OCI-LY3 (cell line): ENCODE data around the gene FAM156A.
"Not testable (repeated sequence)": the region's sequence is repeated elsewhere in the genome, so short reads cannot be mapped to it uniquely, and the experiment has no call there.

Experiments used
- H2AFZ ChIP-seq: fragments of 200-600, 300-600 bp; shearing (Covaris generic); 2 replicates; pipeline ENCODE4 v1.6.0; 2014; ENCODE audit warnings: antibody characterized with exemption, low read depth, low read length
- H3K27ac ChIP-seq: fragments of 200-600, 300-600 bp; sonication (generic); 2 replicates; pipeline ENCODE4 v1.5.1; 2014; ENCODE audit warnings: mild to moderate bottlenecking, low read length, moderate library complexity, mixed read lengths
- H3K27me3 ChIP-seq: fragments of 200-600, 300-600 bp; sonication (generic); 2 replicates; pipeline ENCODE4 v1.6.1; 2014; ENCODE audit warnings: low read depth, low read length, mixed read lengths
- H3K36me3 ChIP-seq: fragments of 200-600, 300-600 bp; sonication (generic); replicated peaks from 2 replicates; pipeline ENCODE3; 2014; ENCODE audit warnings: low read depth, low read length, mixed read lengths
- H3K4me1 ChIP-seq: fragments of 300-600, 200-600 bp; sonication (generic); 2 replicates; pipeline ENCODE4 v1.6.1; 2014; ENCODE audit warnings: low read length, mixed read lengths
- H3K4me2 ChIP-seq: fragments of 200-600, 300-600 bp; sonication (generic); 2 replicates; pipeline ENCODE4 v1.6.1; 2014; ENCODE audit warnings: low read length, mixed read lengths
- H3K4me3 ChIP-seq: fragments of 300-600, 200-600 bp; sonication (generic); 2 replicates; pipeline ENCODE4 v1.5.1; 2014; ENCODE audit warnings: antibody characterized with exemption, mild to moderate bottlenecking, low read length, moderate library complexity
- H3K79me2 ChIP-seq: fragments of 300-600, 200-600 bp; shearing (Covaris generic); 2 replicates; pipeline ENCODE4 v1.6.1; 2014; ENCODE audit warnings: mild to moderate bottlenecking, low read length, mixed read lengths
- H3K9ac ChIP-seq: fragments of 300-600, 200-600 bp; shearing (Covaris generic); 2 replicates; pipeline ENCODE4 v1.6.0; 2014; ENCODE audit warnings: mild to moderate bottlenecking, low read length, moderate library complexity
- H3K9me3 ChIP-seq: fragments of 200-600, 300-600 bp; shearing (Covaris generic); 2 replicates; pipeline ENCODE4 v1.6.1; 2014; ENCODE audit warnings: low read length, mixed read lengths; ENCODE audit not compliant: insufficient read depth
- H4K20me1 ChIP-seq: fragments of 200-600, 300-600 bp; sonication (generic); 2 replicates; pipeline ENCODE4 v1.6.1; 2016; ENCODE audit warnings: low read length, mixed read lengths; ENCODE audit not compliant: insufficient read depth
- EZH2phosphoT487 ChIP-seq: fragments of 200-600 bp; shearing (Covaris generic); IDR thresholded peaks from 2 replicates; pipeline ENCODE4 v1.6.1; 2018; ENCODE audit warnings: antibody characterized with exemption, mixed run types, low read depth
- TF ChIP-seq, protein P1 (sequence below): fragments of 200-600, 300-600 bp; sonication (generic); IDR thresholded peaks from 2 replicates; pipeline ENCODE4 v1.5.1; 2014; ENCODE audit warnings: antibody characterized with exemption, low read length, low read depth

The FAM156A gene

GRCh38 chrX:52995135-52995986, 37.0 kb upstream of the FAM156A start:
- Histone ChIP-seq H3K9ac (peak overlapping the region; percentile 92), H3K27me3 (no peaks in the 10 kb centered on the region), H3K79me2 (peaks cover 16% of the 10 kb centered on the region), H3K4me1 (peaks cover 14% of the 10 kb centered on the region), H3K4me3 (peak overlapping the region; percentile 94), H3K27ac (peak overlapping the region; percentile 82), H3K9me3 (no peaks in the 10 kb centered on the region), H2AFZ (peak overlapping the region; percentile 92), H3K36me3 (no peaks in the 10 kb centered on the region), H4K20me1 (no peaks in the 10 kb centered on the region), H3K4me2 (peak overlapping the region; percentile 99)
- TF ChIP-seq, protein P1, sequence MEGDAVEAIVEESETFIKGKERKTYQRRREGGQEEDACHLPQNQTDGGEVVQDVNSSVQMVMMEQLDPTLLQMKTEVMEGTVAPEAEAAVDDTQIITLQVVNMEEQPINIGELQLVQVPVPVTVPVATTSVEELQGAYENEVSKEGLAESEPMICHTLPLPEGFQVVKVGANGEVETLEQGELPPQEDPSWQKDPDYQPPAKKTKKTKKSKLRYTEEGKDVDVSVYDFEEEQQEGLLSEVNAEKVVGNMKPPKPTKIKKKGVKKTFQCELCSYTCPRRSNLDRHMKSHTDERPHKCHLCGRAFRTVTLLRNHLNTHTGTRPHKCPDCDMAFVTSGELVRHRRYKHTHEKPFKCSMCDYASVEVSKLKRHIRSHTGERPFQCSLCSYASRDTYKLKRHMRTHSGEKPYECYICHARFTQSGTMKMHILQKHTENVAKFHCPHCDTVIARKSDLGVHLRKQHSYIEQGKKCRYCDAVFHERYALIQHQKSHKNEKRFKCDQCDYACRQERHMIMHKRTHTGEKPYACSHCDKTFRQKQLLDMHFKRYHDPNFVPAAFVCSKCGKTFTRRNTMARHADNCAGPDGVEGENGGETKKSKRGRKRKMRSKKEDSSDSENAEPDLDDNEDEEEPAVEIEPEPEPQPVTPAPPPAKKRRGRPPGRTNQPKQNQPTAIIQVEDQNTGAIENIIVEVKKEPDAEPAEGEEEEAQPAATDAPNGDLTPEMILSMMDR = peak; percentile 50
- TF ChIP-seq EZH2phosphoT487 = no peak

- no peak overlapping the region for H3K9ac ChIP-seq
- H3K4me3 ChIP-seq = no peak overlapping the region
- no peak overlapping the region for H3K4me2 ChIP-seq
- H3K27ac ChIP-seq = no peak overlapping the region
- H2AFZ ChIP-seq = no peak overlapping the region
- H3K9me3 ChIP-seq = no peaks in the 10 kb centered on the region
- H4K20me1 ChIP-seq = no peaks in the 10 kb centered on the region
- TF ChIP-seq, protein P1 = no peak
- no peak for TF ChIP-seq EZH2phosphoT487
- no peaks in the 10 kb centered on the region for H3K27me3 ChIP-seq
- H3K79me2 ChIP-seq = peaks cover 16% of the 10 kb centered on the region
- H3K36me3 ChIP-seq = no peaks in the 10 kb centered on the region
- H3K4me1 ChIP-seq = peaks cover 9% of the 10 kb centered on the region
Measured at GRCh38 chrX:52990848-52991247, 32.5 kb upstream of the FAM156A start.

DNA sequence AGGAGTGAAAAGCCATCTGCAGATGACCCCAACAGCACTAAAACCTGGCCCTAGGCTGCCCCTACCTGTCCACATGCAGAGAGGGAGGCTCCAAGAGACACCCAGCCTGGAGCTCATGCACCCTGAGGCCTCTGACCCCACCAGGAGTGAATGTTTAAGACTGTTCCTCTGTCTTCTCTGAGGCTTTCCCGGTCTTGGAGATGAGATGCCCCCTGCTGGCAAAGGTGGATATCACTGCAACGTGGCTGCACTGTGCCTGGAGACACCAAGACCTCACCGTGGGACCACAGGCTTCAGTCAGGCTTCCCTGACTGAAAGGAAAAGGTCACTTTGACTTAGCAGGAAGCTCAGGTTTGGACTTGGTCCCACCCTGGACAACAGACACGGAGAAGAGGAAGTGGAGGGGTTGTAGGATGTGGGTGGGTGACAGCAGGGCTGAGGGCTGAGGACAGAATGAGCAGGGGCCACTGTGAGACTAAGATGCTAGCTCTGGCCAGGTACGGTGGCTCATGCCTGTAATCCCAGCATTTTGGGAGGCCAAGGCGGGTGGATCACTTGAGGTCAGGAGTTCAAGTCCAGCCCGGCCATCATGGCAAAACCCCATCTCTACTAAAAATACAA, 31.8 kb upstream of the FAM156A start:
- not testable (repeated sequence) for H3K27ac ChIP-seq, H3K9ac ChIP-seq, H3K36me3 ChIP-seq, H3K9me3 ChIP-seq, H4K20me1 ChIP-seq, H3K4me1 ChIP-seq, H3K27me3 ChIP-seq, H2AFZ ChIP-seq, H3K4me3 ChIP-seq
- peaks cover 16% of the 10 kb centered on the region for H3K79me2 ChIP-seq
- TF ChIP-seq, protein P1 = peak; percentile 49
- 0 out of 2 replicates have a peak overlapping the region, but pooled peaks have one; percentile 9 for H3K4me2 ChIP-seq
